Activated naive CD4-positive, alpha-beta T cell treated with anti-CD3 and anti-CD28 coated beads, Interleukin-2, amount 50 U/mL, for 72 hours (primary cell): ENCODE measurements around the gene POU2AF1. TPM values are rescaled to one million over a fixed set of nuclear protein-coding genes. Genes with fewer than 3 reads are reported as not detected.
"Not testable (repeated sequence)": the region's sequence is repeated elsewhere in the genome, so short reads cannot be mapped to it uniquely, and the experiment has no call there.

Experiments used
- ATAC-seq, 2 donors: fragments of 150-1000 bp; cut with Tn5 transposase; 2 replicates each; pipeline ENCODE4 v1.10.0; 2021; ENCODE audit warnings: mild to moderate bottlenecking in 2 of 2, moderate library complexity in 2 of 2
- DNase-seq, 2 donors: peaks; one replicate each; pipeline ENCODE4 v3.0.0; 2021 to 2022; ENCODE audit warnings: low spot score in 2 of 2
- H3K27ac Mint-ChIP-seq, 2 donors: one replicate each; pipeline ENCODE4 v1.8.0; 2022; ENCODE audit warnings: mild to moderate bottlenecking in 2 of 2, mixed read lengths in 2 of 2
- H3K36me3 Mint-ChIP-seq, 2 donors: one replicate each; pipeline ENCODE4 v1.8.0; 2022; ENCODE audit warnings: mixed read lengths in 2 of 2
- H3K9me3 Mint-ChIP-seq, 2 donors: one replicate each; pipeline ENCODE4 v1.8.0; 2022; ENCODE audit warnings: mixed read lengths in 2 of 2
- total RNA-seq, 2 donors: library from RNA; stranded (reverse); gene quantifications; one replicate each; pipeline ENCODE4 v1.2.3, GENCODE V29; 2022

Gene POU2AF1
- total RNA-seq, 2 donors from 2014 or later: 3.2 to 11.0 TPM

DNA sequence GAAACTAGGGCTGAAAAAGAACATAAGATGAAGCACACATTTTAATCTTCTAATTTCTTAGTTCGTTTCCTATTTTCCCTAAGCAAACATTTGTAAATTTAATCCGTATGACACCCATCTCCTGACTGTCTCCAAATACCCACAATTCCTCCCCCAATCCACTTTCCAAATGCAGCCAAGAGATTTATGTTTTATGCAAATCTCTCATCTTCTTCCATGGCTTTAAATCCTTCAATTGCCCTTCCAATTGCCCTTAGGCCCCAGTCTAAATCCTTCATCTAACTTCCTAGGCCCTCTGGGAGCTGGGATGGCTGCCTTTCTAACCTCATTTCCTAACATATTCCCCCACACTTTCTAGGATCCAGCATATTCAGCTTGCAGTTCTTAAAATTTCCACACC lies 18.0 kb upstream of the POU2AF1 start:
- H3K27ac Mint-ChIP-seq: peak overlapping the region in 1 of 2 donors; percentile 22
- DNase-seq (no peak), ATAC-seq (no peak)
- no peaks in the 10 kb centered on the region for H3K36me3 Mint-ChIP-seq
- H3K9me3 Mint-ChIP-seq: no peaks in the 10 kb centered on the region

DNA sequence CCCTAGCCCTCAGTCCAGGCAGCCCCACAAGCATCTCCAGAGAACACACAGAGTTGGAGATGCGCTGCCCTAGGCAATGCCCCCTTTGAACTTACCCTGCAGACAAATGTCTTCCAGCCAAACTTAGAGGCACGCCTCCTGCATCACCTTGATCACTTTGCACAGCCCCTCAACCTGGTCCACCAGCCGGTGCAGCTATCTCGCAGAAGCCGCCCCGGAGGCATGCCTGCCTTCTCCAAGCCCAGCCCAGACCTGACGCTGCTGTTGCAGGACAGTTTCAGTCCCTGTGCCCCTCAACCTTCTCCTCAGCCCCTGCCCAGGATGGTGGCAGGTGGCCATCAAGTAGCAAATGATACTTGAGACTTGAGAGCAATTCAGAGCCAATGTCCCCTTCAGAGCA lies 16.7 kb upstream of the POU2AF1 start:
- Mint-ChIP-seq H3K36me3 (no peaks in the 10 kb centered on the region), H3K9me3 (no peaks in the 10 kb centered on the region), H3K27ac (no peak overlapping the region)
- DNase-seq: no peak
- ATAC-seq: no peak

DNA sequence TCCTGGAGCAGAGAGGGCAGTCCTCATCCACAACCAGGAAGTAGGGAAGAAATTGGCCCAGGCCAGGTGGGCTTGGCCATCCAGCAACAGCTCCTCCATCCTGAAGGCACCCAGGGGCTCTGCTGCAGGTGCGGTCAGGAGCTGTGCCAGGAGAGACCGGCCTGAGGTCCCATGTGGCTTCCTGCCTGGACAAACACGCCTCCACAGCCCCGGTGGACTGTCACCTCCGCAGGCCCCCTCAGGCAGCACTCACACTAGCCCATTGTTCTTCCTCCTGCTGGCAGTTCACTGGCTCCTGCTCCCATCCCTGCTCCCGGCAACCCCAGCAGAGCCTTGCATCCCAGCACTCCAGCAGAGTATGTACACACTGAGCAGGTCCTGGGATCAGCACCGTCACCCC lies 16.0 kb upstream of the POU2AF1 start:
- DNase-seq (no peak), ATAC-seq (no peak)
- no peak overlapping the region for H3K27ac Mint-ChIP-seq
- H3K9me3 Mint-ChIP-seq: no peaks in the 10 kb centered on the region
- no peaks in the 10 kb centered on the region for H3K36me3 Mint-ChIP-seq

GRCh38 chr11:111394147-111394546 lies 15.1 kb upstream of the POU2AF1 start:
- H3K9me3 Mint-ChIP-seq, H3K27ac Mint-ChIP-seq, H3K36me3 Mint-ChIP-seq, DNase-seq: not testable (repeated sequence)
- ATAC-seq: peak in 1 of 2 donors; percentile 39

GRCh38 chr11:111393585-111393984 lies 14.5 kb upstream of the POU2AF1 start:
- no peak for ATAC-seq
- no peak for DNase-seq
- no peaks in the 10 kb centered on the region for H3K9me3 Mint-ChIP-seq

DNA sequence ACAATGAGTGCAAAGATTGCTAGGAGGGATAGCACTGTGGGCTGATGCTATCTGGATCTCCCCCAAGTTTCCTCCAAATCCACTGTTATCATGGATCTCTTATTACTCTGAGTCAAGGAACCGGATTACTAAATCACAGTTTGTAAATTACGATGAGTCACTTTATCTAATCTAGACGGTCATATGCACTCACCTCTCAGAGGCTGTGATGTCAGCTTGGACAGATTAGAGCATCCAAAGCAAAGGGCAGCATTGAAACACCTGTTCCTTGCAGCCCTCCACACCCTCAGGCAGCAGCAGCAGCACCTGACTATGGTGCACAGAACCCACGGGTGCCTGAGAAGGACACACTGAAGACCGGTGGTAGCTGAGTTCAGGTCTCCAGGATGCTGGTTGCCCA lies 14.0 kb upstream of the POU2AF1 start:
- peak in 1 of 2 donors; percentile 43 for ATAC-seq
- no peak overlapping the region for H3K27ac Mint-ChIP-seq
- DNase-seq: no peak
- H3K9me3 Mint-ChIP-seq: peaks cover 0 to 5% of the 10 kb centered on the region in 2 donors
- no peaks in the 10 kb centered on the region for H3K36me3 Mint-ChIP-seq

More at GRCh38 chr11:111393585-111393984, 14.5 kb upstream of the POU2AF1 start:
- Mint-ChIP-seq H3K36me3 (no peaks in the 10 kb centered on the region), H3K27ac (no peak overlapping the region)

- Mint-ChIP-seq H3K36me3 (no peaks in the 10 kb centered on the region), H3K9me3 (peaks cover 0 to 5% of the 10 kb centered on the region in 2 donors), H3K27ac (no peak overlapping the region)
- no peak for DNase-seq
- ATAC-seq: no peak
Measured at GRCh38 chr11:111392552-111392951, 13.5 kb upstream of the POU2AF1 start.

DNA sequence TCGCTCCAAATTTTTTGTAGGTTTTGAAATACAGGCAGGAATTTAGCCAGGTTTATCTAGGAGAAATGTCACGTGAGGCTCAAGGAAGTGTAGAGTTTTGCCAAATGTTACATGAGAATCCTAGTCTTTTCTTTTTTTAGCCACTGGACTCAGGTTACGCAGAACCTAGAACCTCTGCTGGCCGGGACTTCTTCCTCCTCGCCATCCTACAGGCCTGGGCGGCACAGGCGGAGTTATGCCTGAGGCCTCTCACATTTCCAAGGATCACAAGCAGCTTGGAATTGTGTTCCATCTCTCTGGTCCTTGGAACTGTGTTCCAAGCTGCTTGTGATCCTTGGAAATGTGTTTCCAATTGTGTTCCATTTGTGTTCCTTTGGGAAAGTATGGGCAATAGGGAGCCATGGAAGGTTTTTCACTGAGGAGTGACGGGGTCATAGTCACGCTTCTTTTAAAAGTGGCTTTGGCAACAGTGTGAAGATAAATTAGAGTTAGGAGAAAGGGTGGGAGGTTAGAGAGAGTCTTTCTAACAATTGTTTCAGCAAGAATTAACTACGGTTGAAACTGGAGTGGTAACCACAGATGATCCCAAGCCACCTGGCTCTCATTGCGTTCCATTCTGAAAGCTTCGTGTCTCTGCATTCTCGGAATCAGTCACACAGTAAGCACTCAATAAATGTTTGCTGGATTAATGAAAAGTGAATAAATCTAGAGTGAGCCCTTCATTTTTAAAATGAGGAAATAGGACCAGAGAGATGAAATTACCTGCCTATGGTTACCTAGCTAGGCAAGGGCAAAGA lies 12.5 kb upstream of the POU2AF1 start:
- Mint-ChIP-seq H3K27ac (peak overlapping the region in 1 of 2 donors; percentile 20), H3K9me3 (peaks cover 0 to 11% of the 10 kb centered on the region in 2 donors), H3K36me3 (no peaks in the 10 kb centered on the region)
- DNase-seq: no peak
- no peak for ATAC-seq

- H3K9me3 Mint-ChIP-seq: peaks cover 0 to 11% of the 10 kb centered on the region in 2 donors
- H3K27ac Mint-ChIP-seq: peak overlapping the region in 1 of 2 donors; percentile 29
- ATAC-seq: no peak
- DNase-seq: no peak
- H3K36me3 Mint-ChIP-seq: peaks cover 0 to 9% of the 10 kb centered on the region in 2 donors
Measured at GRCh38 chr11:111388842-111389241, 9.8 kb upstream of the POU2AF1 start.

- H3K27ac Mint-ChIP-seq: peak overlapping the region in 1 of 2 donors; percentile 29
- DNase-seq (no peak), ATAC-seq (no peak)
- H3K9me3 Mint-ChIP-seq: peaks cover 0 to 11% of the 10 kb centered on the region in 2 donors
- H3K36me3 Mint-ChIP-seq: peaks cover 0 to 9% of the 10 kb centered on the region in 2 donors
Measured at GRCh38 chr11:111388420-111388819, 9.3 kb upstream of the POU2AF1 start.

GRCh38 chr11:111387363-111387762 lies 8.3 kb upstream of the POU2AF1 start:
- DNase-seq (no peak), ATAC-seq (no peak)
- H3K9me3 Mint-ChIP-seq: peaks cover 0 to 11% of the 10 kb centered on the region in 2 donors
- no peak overlapping the region for H3K27ac Mint-ChIP-seq
- peaks cover 0 to 9% of the 10 kb centered on the region in 2 donors for H3K36me3 Mint-ChIP-seq

DNA sequence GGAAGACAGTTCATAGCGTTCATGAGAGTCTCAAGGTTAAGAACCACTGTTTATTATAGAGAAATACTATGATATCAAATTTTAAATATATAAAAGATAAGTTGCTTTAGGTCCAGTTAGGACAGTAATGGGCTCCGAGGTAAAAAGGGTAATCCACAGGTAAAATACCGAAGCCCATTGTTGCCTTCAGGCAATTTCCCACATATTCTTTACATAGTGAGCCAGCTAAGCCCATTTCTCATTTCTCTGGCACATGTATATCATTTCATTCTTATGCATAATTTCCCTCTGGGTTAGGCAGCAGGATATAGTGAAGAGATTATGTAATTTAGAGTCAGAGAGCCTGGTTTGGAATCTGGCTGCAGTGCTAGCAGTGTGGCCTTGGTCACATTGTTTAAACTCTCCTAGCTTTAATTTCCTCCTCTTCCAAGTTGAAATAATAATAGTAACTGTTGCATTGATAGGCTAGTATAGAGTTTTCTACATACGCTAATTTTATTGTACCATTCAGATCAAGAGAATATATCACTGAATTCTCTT lies 7.6 kb upstream of the POU2AF1 start:
- H3K9me3 Mint-ChIP-seq: peaks cover 0 to 11% of the 10 kb centered on the region in 2 donors
- no peak for ATAC-seq
- no peak for DNase-seq

GRCh38 chr11:111384494-111384893 lies 5.4 kb upstream of the POU2AF1 start:
- no peak for DNase-seq
- Mint-ChIP-seq H3K36me3 (peaks cover 0 to 9% of the 10 kb centered on the region in 2 donors), H3K27ac (no peak overlapping the region), H3K9me3 (peaks cover 0 to 15% of the 10 kb centered on the region in 2 donors)
- ATAC-seq: no peak

More for the DNA sequence above, 7.6 kb upstream of the POU2AF1 start:
- H3K27ac Mint-ChIP-seq: no peak overlapping the region
- peaks cover 0 to 9% of the 10 kb centered on the region in 2 donors for H3K36me3 Mint-ChIP-seq

DNA sequence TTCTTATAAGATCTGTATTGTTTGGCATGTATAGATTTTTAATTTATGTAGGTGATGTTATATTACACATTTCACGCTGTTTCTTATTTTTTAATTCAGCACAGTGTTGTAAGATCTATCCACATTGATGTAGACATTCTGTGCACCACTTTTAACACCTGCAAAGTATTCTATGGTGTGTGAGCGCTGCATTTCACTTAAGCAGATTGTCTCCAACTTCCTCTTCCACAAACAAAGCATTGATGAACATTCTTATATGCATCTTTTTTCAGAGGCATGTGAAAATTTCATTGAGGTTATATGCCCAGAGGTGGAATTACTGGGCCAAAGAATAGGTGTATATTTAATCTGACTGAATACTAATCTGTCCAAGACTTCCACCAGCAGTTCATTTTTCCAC lies 3.4 kb upstream of the POU2AF1 start:
- DNase-seq: no peak
- Mint-ChIP-seq H3K36me3 (peaks cover 0 to 9% of the 10 kb centered on the region in 2 donors), H3K27ac (no peak overlapping the region), H3K9me3 (peaks cover 0 to 10% of the 10 kb centered on the region in 2 donors)
- no peak for ATAC-seq

DNA sequence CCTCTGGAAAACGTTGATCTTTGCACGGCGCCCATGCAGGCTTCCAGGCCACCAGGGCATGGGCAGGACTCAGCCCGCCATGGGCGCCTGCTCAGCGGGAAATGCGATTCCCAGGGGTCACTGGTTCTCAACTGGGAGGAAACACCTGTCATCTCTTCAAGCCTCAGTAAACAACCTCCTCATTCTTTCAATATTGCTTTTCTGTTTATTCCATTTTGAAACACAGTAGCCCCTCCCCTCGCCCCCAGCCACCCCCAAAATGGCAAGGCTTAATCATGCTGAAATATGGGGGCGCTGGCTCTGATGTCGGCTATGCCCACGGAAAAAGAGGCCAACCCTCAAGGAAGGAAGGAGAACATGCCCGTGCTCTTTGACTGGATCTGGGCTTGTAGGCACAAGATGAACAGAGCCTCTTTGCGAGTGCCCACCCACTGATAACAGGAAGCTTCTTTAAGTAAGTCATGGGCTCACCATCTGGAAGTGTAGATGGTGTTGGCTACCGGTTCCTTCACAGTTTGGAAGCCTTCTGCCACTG lies 594 bp upstream of the POU2AF1 start:
- no peak for ATAC-seq
- H3K9me3 Mint-ChIP-seq: peaks cover 0 to 4% of the 10 kb centered on the region in 2 donors
- H3K27ac Mint-ChIP-seq: peak overlapping the region; percentile 81 to 90
- H3K36me3 Mint-ChIP-seq: peaks cover 0 to 7% of the 10 kb centered on the region in 2 donors
- no peak for DNase-seq

GRCh38 chr11:111378185-111378860 lies 752 bp downstream of the POU2AF1 start:
- Mint-ChIP-seq H3K27ac (peak overlapping the region; percentile 89 to 90), H3K36me3 (no peaks in the 10 kb centered on the region), H3K9me3 (peaks cover 0 to 4% of the 10 kb centered on the region in 2 donors)
- no peak for ATAC-seq
- DNase-seq: no peak
